BLaER1 (cell line): Measurements from ENCODE around the gene LGR6.
"Not testable (repeated sequence)": the region's sequence is repeated elsewhere in the genome, so short reads cannot be mapped to it uniquely, and the experiment has no call there.

Source experiments
- H3K27ac ChIP-seq: shearing (Covaris generic); formaldehyde crosslinking; 2 replicates; pipeline ENCODE4 v1.8.1; 2022
- H3K27me3 ChIP-seq: shearing (Covaris generic); formaldehyde crosslinking; 2 replicates; pipeline ENCODE4 v1.8.1; 2022
- H3K36me3 ChIP-seq: shearing (Covaris generic); formaldehyde crosslinking; 2 replicates; pipeline ENCODE4 v1.8.1; 2022
- H3K4me1 ChIP-seq: shearing (Covaris generic); formaldehyde crosslinking; 2 replicates; pipeline ENCODE4 v1.8.1; 2022
- H3K4me2 ChIP-seq: shearing (Covaris generic); formaldehyde crosslinking; 2 replicates; pipeline ENCODE4 v1.8.1; 2022
- H3K4me3 ChIP-seq: shearing (Covaris generic); formaldehyde crosslinking; 2 replicates; pipeline ENCODE4 v1.8.1; 2022
- H3K9ac ChIP-seq: shearing (Covaris generic); formaldehyde crosslinking; 2 replicates; pipeline ENCODE4 v1.8.1; 2022
- H3K9me3 ChIP-seq: shearing (Covaris generic); formaldehyde crosslinking; 2 replicates; pipeline ENCODE4 v1.8.1; 2022
- H4K20me1 ChIP-seq: shearing (Covaris generic); formaldehyde crosslinking; 2 replicates; pipeline ENCODE4 v1.8.1; 2022
- Cebpa-rat ChIP-seq: shearing (Covaris generic); IDR thresholded peaks from 2 replicates; pipeline ENCODE4 v1.8.1; 2022

LGR6 gene

GRCh38 chr1:202233804-202234203 lies 40.2 kb downstream of the LGR6 start:
- no peak overlapping the region for H3K9ac ChIP-seq
- no peaks in the 10 kb centered on the region for H4K20me1 ChIP-seq
- no peak overlapping the region for H3K4me3 ChIP-seq
- peak overlapping the region; percentile 76 for H3K4me2 ChIP-seq
- TF ChIP-seq Cebpa-rat, result no peak
- H3K9me3 ChIP-seq, result no peaks in the 10 kb centered on the region
- H3K4me1 ChIP-seq, result peaks cover 58% of the 10 kb centered on the region
- H3K27ac ChIP-seq, result 0 out of 2 replicates have a peak overlapping the region, but pooled peaks have one; percentile 27
- no peaks in the 10 kb centered on the region for H3K27me3 ChIP-seq
- H3K36me3 ChIP-seq, result peaks cover 40% of the 10 kb centered on the region

DNA sequence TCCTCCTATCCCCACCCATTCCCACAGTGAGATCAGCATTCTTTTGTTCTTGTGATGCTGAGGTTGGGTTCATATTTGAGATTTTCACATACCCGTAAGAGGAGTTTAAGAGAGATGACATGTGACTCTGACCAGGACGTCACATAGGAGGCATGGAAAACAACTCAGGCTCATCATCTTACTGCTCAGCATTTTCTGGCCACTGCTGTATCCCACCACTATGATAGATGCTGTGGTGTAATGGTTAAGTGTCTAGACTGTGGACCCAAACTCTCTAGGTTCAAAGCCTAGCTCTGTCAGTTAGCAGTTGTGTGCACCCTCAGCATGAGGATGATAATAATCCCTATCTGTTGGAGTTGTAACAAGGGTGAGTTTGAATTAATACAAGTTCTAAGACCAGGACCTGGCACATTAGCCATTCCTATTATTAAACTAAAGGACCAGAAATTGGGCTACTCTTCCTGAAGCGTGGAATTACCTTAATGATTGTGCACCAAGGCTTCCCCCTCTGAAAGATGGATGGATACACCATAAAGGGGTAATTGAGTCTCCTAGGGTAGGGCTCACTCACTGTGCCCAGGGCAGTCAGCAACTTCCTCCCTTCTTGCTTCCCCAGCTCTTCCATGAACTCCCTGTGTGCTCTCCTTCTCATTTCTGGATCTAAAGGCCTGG lies 40.9 kb downstream of the LGR6 start:
- Histone ChIP-seq H3K4me2 (peak overlapping the region; percentile 76), H3K36me3 (peaks cover 36% of the 10 kb centered on the region), H3K9me3 (no peaks in the 10 kb centered on the region), H3K4me3 (no peak overlapping the region), H3K4me1 (peaks cover 58% of the 10 kb centered on the region), H3K27me3 (no peaks in the 10 kb centered on the region), H3K9ac (peak overlapping the region; percentile 68; the same call in 1 of the 2 replicates), H3K27ac (peak overlapping the region; percentile 50), H4K20me1 (no peaks in the 10 kb centered on the region)
- no peak for TF ChIP-seq Cebpa-rat

- H3K9ac ChIP-seq, result peak overlapping the region; percentile 68; the same call in 1 of the 2 replicates
These were observed 41.5 kb downstream of the LGR6 start for GRCh38 chr1:202235003-202235660.

GRCh38 chr1:202235856-202236837 lies 42.5 kb downstream of the LGR6 start:
- peak overlapping the region; percentile 76 for H3K4me2 ChIP-seq
- H3K36me3 ChIP-seq, result peaks cover 21% of the 10 kb centered on the region
- TF ChIP-seq Cebpa-rat, result peak; percentile 46; the same call in 1 of the 2 replicates
- H4K20me1 ChIP-seq, result no peaks in the 10 kb centered on the region
- H3K9me3 ChIP-seq, result no peaks in the 10 kb centered on the region
- no peak overlapping the region for H3K4me3 ChIP-seq
- peak overlapping the region; percentile 68; the same call in 1 of the 2 replicates for H3K9ac ChIP-seq
- peak overlapping the region; percentile 69 for H3K27ac ChIP-seq
- H3K27me3 ChIP-seq, result no peaks in the 10 kb centered on the region
- H3K4me1 ChIP-seq, result peaks cover 73% of the 10 kb centered on the region

More at GRCh38 chr1:202235003-202235660, 41.5 kb downstream of the LGR6 start:
- no peak for TF ChIP-seq Cebpa-rat
- no peaks in the 10 kb centered on the region for H3K27me3 ChIP-seq
- H3K9me3 ChIP-seq, result no peaks in the 10 kb centered on the region
- H3K36me3 ChIP-seq, result peaks cover 31% of the 10 kb centered on the region
- H4K20me1 ChIP-seq, result no peaks in the 10 kb centered on the region
- no peak overlapping the region for H3K4me3 ChIP-seq
- peak overlapping the region; percentile 76 for H3K4me2 ChIP-seq
- peak overlapping the region; percentile 50 for H3K27ac ChIP-seq
- H3K4me1 ChIP-seq, result peaks cover 63% of the 10 kb centered on the region

GRCh38 chr1:202237052-202237451 lies 43.5 kb downstream of the LGR6 start:
- Histone ChIP-seq H3K27me3 (no peaks in the 10 kb centered on the region), H3K4me1 (peaks cover 82% of the 10 kb centered on the region), H3K4me3 (no peak overlapping the region), H3K9me3 (no peaks in the 10 kb centered on the region), H3K36me3 (peaks cover 12% of the 10 kb centered on the region; the same call in 1 of the 2 replicates), H4K20me1 (no peaks in the 10 kb centered on the region), H3K9ac (peak overlapping the region; percentile 25; the same call in 1 of the 2 replicates), H3K4me2 (peak overlapping the region; percentile 76), H3K27ac (peak overlapping the region; percentile 69)
- TF ChIP-seq Cebpa-rat, result no peak

DNA sequence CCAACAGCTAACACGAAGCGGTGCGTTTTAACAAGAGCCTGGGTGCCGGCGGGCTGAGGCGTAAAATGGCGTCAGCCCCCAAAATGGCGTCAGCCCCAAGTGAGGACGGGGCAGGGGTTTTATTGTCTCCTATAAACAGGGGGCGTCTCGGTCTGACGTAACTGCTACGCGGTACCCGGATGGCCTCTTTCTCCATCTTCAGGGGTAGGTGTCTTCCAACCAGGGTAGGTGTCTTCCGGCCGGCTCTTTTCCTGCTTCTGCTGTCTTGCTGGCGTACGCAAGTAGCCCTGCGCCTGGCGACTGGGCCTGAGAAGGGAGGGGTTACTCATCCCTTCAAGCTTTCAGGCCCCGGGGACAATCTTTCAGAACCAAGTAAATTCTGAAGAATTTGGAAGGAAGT lies 45.3 kb downstream of the LGR6 start:
- TF ChIP-seq Cebpa-rat, result no peak
- Histone ChIP-seq H3K4me3 (no peak overlapping the region), H3K4me1 (peaks cover 98% of the 10 kb centered on the region), H3K36me3 (peaks cover 7% of the 10 kb centered on the region; the same call in 1 of the 2 replicates), H3K9ac (no peak overlapping the region), H3K4me2 (no peak overlapping the region), H3K27me3 (no peaks in the 10 kb centered on the region), H3K9me3 (no peaks in the 10 kb centered on the region), H4K20me1 (no peaks in the 10 kb centered on the region), H3K27ac (peak overlapping the region; percentile 99; the same call in 1 of the 2 replicates)

DNA sequence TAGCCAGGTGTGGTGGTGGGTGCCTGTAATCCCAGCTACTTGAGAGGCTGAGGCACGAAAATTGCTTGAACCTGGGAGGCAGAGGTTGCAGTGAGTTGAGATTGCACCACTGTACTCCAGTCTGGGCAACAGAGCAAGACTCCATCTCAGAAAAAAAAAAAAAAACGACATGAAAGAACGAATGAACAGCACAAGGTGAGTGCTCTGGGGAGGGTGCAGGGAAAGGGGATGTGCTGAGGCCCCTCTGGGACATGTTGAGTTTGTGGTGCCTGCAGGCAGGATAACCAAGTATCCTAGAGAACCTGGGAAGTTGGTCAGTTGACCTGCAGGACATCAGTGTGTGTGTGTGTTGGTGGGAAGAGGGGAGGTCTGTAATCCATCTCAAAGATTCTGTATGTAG lies 46.6 kb downstream of the LGR6 start:
- H3K27me3 ChIP-seq, result not testable (repeated sequence)
- H3K4me2 ChIP-seq, result peak overlapping the region; percentile 91

DNA sequence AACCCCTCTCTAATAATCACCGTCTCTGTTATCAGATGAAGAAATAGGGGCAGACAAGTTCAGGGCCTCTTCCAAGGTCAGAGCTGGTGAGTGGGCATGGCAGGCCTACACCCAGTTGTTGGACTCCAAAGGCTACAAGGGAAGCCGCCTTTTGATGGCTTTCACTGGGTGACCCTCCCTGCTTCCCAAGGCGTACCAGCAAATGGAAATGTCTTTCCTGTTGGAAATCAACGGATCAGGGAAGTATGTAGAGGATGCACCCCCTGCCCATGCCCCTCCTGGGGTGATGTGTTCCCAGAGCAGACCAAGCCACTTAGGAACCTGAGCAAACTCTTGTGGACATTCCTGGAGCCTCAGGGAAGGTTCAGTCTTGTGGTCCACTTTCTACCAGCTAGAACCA lies 47.4 kb downstream of the LGR6 start:
- H3K36me3 ChIP-seq, result peaks cover 7% of the 10 kb centered on the region; the same call in 1 of the 2 replicates
- H3K9ac ChIP-seq, result peak overlapping the region; percentile 81
- H3K4me1 ChIP-seq, result peaks cover 96% of the 10 kb centered on the region
- peak overlapping the region; percentile 99 for H3K27ac ChIP-seq
- peak overlapping the region; percentile 91 for H3K4me2 ChIP-seq
- H3K4me3 ChIP-seq, result 0 out of 2 replicates have a peak overlapping the region, but pooled peaks have one; percentile 8
- no peak for TF ChIP-seq Cebpa-rat
- H3K9me3 ChIP-seq, result no peaks in the 10 kb centered on the region
- H4K20me1 ChIP-seq, result no peaks in the 10 kb centered on the region
- H3K27me3 ChIP-seq, result no peaks in the 10 kb centered on the region

More for the DNA sequence above, 46.6 kb downstream of the LGR6 start:
- Histone ChIP-seq H3K27ac (peak overlapping the region; percentile 99), H3K9ac (peak overlapping the region; percentile 81; the same call in 1 of the 2 replicates), H3K4me1 (peaks cover 97% of the 10 kb centered on the region)
- H3K36me3 ChIP-seq, H3K4me3 ChIP-seq, H4K20me1 ChIP-seq, H3K9me3 ChIP-seq: not testable (repeated sequence)
